Esophagus (tissue), 2 donors: ENCODE data around the gene HAUS5. TPM values are rescaled to one million over a fixed set of nuclear protein-coding genes. Genes with fewer than 3 reads are reported as not detected.

Source experiments
- H3K27ac ChIP-seq, 2 donors: one replicate each; pipeline ENCODE4 v1.5.1; 2013; ENCODE audit warnings: low read depth in 2 of 2, mild to moderate bottlenecking in 2 of 2, inconsistent platforms in 1 of 2, low read length in 1 of 2, moderate library complexity in 1 of 2
- H3K27me3 ChIP-seq, 2 donors: one replicate each; pipeline ENCODE4 v1.6.1; 2013; ENCODE audit warnings: low read length in 2 of 2, control low read depth in 1 of 2, mild to moderate bottlenecking in 1 of 2; ENCODE audit not compliant: insufficient read depth in 2 of 2, control insufficient read depth in 1 of 2
- H3K36me3 ChIP-seq, 2 donors: one replicate each; pipeline ENCODE4 v1.6.1; 2013; ENCODE audit warnings: low read length in 1 of 2; ENCODE audit not compliant: control insufficient read depth in 2 of 2, insufficient read depth in 2 of 2
- H3K4me1 ChIP-seq, 2 donors: one replicate each; pipeline ENCODE4 v1.6.1; 2013; ENCODE audit warnings: low read length in 1 of 2; ENCODE audit not compliant: control insufficient read depth in 2 of 2, insufficient read depth in 2 of 2
- H3K4me3 ChIP-seq, 2 donors: one replicate each; pipeline ENCODE4 v1.5.1; 2013; ENCODE audit warnings: low read length in 2 of 2, mild to moderate bottlenecking in 2 of 2, low read depth in 1 of 2, moderate library complexity in 1 of 2
- H3K9me3 ChIP-seq, 2 donors: one replicate each; pipeline ENCODE4 v1.6.1; 2013; ENCODE audit warnings: mild to moderate bottlenecking in 2 of 2, low read depth in 1 of 2, low read length in 1 of 2, moderate library complexity in 1 of 2; ENCODE audit not compliant: control insufficient read depth in 2 of 2, insufficient read depth in 1 of 2
- WGBS, 2 donors: extraction: QIAGEN DNeasy Blood & Tissue Kit; methylation state at CpG; one replicate each; pipeline ENCODE4 v1.1.7; 2013; 5-methylcytosine and 5-hydroxymethylcytosine counted together
- polyA plus RNA-seq, 2 donors: library from polyadenylated mRNA; stranded (reverse); fragments of 200-250 nt; gene quantifications; one replicate each; pipeline ENCODE4 v1.2.3, GENCODE V29; 2013
- donor health status: healthy with polysubstance abuse.
- donor health status: Bipolar disorder and iron deficiency.

HAUS5 gene
- polyA plus RNA-seq, 2 donors = 10.1 to 24.1 TPM

GRCh38 chr19:35637165-35637564 lies 24.6 kb downstream of the HAUS5 start:
- H3K9me3 ChIP-seq = no peaks in the 10 kb centered on the region

DNA sequence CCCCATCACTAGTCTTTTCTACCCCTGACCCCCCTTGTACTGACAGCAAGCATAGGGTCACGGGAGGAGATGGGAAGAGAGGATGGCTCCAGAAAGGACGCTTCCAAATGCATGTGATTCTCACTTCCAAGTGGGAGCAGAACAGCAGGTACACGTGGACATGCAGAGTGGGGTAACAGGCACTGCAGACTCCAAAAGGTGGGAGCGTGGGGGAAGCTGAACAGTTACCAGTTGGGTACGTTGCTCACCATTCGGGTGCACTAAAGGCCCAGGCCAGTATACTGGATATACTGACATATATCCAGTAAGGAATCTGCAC lies 26.7 kb downstream of the HAUS5 start:
- WGBS, 2 donors = 45 to 60% methylated on average over 6 of the region's 6 CpGs
- Histone ChIP-seq H3K27ac (no peak overlapping the region), H3K4me1 (peaks cover 3 to 10% of the 10 kb centered on the region in 2 donors), H3K27me3 (no peaks in the 10 kb centered on the region), H3K9me3 (no peaks in the 10 kb centered on the region), H3K4me3 (no peak overlapping the region), H3K36me3 (peaks cover 11 to 21% of the 10 kb centered on the region in 2 donors)

More at GRCh38 chr19:35637165-35637564, 24.6 kb downstream of the HAUS5 start:
- Histone ChIP-seq H3K27me3 (no peaks in the 10 kb centered on the region), H3K4me3 (no peak overlapping the region), H3K27ac (no peak overlapping the region), H3K36me3 (peaks cover 24 to 40% of the 10 kb centered on the region in 2 donors), H3K4me1 (peaks cover 0 to 5% of the 10 kb centered on the region in 2 donors)
- WGBS, 2 donors = 95 to 96% methylated on average over 25 of the region's 25 CpGs

DNA sequence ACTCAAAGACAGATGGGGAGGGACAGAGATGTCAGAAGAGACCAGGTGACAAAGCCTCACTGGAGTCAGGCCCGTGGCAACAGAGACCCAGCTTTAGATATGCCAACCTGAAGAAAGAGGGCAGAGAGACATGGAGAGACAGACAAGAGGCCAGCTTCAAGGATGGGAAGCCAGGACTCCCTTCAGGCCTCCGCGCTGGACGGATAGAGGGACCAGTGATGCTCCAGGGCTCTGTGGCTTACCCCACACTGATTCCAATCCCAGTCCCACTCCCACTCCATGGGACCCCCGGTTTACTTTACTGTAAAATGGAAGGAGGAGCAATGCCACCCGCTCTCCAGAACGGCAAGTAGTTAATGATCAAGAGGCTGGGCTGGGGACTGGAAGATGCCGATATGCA lies 27.3 kb downstream of the HAUS5 start:
- 83 to 85% methylated on average over 8 of the region's 8 CpGs for WGBS, 2 donors
- H3K27ac ChIP-seq = no peak overlapping the region

GRCh38 chr19:35641515-35642151 lies 29.1 kb downstream of the HAUS5 start, which contains the start of gene ETV2:
TSS of gene ETV2 (plus strand) at chr19:35641745. CDS start at chr19:35642461, 716 bp downstream.
- Histone ChIP-seq H3K36me3 (peaks cover 6 to 13% of the 10 kb centered on the region in 2 donors), H3K27me3 (no peaks in the 10 kb centered on the region), H3K4me3 (no peak within 1 kb of the TSS), H3K9me3 (no peaks in the 10 kb centered on the region), H3K27ac (no peak within 1 kb of the TSS), H3K4me1 (peaks cover 3 to 10% of the 10 kb centered on the region in 2 donors)
- WGBS, 2 donors = 22% methylated on average over 26 to 28 of the region's 28 CpGs

More for the DNA sequence above, 27.3 kb downstream of the HAUS5 start:
- Histone ChIP-seq H3K9me3 (no peaks in the 10 kb centered on the region), H3K27me3 (no peaks in the 10 kb centered on the region), H3K4me1 (peaks cover 3 to 10% of the 10 kb centered on the region in 2 donors), H3K36me3 (peaks cover 11 to 20% of the 10 kb centered on the region in 2 donors), H3K4me3 (no peak overlapping the region)

DNA sequence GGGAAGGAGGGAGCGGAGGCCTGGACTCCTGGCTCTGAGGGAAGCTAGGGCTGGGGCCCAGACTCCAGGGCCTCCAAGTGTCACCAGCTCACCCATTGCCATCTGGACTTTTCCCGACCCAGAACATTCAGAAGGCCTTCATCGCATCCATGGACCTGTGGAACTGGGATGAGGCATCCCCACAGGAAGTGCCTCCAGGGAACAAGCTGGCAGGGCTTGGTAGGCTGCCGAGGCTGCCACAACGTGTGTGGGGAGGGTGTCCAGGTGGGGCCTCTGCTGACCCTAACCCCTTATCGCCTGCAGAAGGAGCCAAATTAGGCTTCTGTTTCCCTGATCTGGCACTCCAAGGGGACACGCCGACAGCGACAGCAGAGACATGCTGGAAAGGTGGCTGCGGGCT lies 29.8 kb downstream of the HAUS5 start:
- peaks cover 0 to 6% of the 10 kb centered on the region in 2 donors for H3K36me3 ChIP-seq
- WGBS, 2 donors = 76 to 77% methylated on average over 10 of the region's 10 CpGs

DNA sequence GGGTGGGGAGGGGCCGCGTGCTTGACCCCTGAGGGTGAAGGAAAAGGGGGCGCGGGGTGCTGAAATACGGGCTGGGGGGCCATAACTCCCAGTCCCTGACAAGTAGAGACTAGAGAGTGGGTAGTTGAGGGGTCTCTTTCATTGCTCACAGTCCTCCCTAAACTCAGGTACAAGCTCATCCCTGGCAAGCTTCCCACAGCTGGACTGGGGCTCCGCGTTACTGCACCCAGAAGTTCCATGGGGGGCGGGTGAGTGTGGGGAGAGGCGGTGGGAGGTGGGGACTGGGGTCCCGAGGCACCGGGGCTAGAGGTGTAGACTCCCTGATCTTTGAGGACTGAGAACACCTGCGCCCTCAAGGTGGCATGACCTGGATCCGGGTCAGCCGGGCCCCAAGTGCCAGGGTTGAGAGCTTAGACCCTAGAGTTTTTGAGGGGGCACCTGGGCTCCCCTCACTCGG lies 30.3 kb downstream of the HAUS5 start:
- peak overlapping the region; percentile 93 to 98 for H3K27ac ChIP-seq
- H3K27me3 ChIP-seq = no peaks in the 10 kb centered on the region
- WGBS, 2 donors = 31 to 33% methylated on average over 14 to 15 of the region's 15 CpGs
- H3K9me3 ChIP-seq = no peaks in the 10 kb centered on the region
- H3K4me3 ChIP-seq = peak overlapping the region; percentile 63 to 81
- H3K4me1 ChIP-seq = peaks cover 3 to 10% of the 10 kb centered on the region in 2 donors
- peaks cover 0 to 1% of the 10 kb centered on the region in 2 donors for H3K36me3 ChIP-seq

More for the DNA sequence above, 29.8 kb downstream of the HAUS5 start:
- H3K4me3 ChIP-seq = no peak overlapping the region
- no peaks in the 10 kb centered on the region for H3K27me3 ChIP-seq
- peaks cover 3 to 10% of the 10 kb centered on the region in 2 donors for H3K4me1 ChIP-seq
- no peaks in the 10 kb centered on the region for H3K9me3 ChIP-seq
- no peak overlapping the region for H3K27ac ChIP-seq

DNA sequence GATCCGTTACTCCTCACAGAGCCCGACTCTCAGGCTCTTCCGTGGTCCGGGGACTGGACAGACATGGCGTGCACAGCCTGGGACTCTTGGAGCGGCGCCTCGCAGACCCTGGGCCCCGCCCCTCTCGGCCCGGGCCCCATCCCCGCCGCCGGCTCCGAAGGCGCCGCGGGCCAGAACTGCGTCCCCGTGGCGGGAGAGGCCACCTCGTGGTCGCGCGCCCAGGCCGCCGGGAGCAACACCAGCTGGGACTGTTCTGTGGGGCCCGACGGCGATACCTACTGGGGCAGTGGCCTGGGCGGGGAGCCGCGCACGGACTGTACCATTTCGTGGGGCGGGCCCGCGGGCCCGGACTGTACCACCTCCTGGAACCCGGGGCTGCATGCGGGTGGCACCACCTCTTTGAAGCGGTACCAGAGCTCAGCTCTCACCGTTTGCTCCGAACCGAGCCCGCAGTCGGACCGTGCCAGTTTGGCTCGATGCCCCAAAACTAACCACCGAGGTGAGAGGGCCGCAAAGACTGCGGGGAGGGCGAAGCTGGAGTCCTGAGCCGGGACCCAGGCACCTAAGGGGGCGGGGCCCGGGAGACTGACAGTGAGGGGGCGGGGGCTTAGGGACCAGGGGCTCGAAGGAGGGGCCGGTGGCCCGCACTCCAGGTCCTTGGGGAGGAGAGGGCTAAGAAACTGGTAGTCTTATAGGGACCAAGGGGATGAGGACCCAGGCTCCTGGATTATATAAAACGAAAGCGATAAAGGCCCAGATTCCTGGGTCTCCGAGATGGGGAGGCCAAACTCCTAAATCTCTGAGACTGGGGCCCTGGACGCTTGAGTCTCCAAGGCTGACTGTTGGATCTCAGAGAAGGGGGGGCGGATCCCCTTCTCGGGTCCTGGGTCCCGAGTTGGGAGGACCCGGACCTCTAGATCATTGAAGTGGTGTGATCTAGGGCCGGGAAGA lies 31.0 kb downstream of the HAUS5 start:
- peaks cover 3 to 10% of the 10 kb centered on the region in 2 donors for H3K4me1 ChIP-seq
- no peaks in the 10 kb centered on the region for H3K27me3 ChIP-seq
- WGBS, 2 donors = 0% methylated on average over 62 to 69 of the region's 69 CpGs
- no peaks in the 10 kb centered on the region for H3K36me3 ChIP-seq
- H3K9me3 ChIP-seq = no peaks in the 10 kb centered on the region
- peak overlapping the region; percentile 63 to 81 for H3K4me3 ChIP-seq
- H3K27ac ChIP-seq = peak overlapping the region; percentile 93 to 98

GRCh38 chr19:35644206-35644986 lies 31.9 kb downstream of the HAUS5 start:
- Histone ChIP-seq H3K9me3 (no peaks in the 10 kb centered on the region), H3K27ac (peak overlapping the region; percentile 93 to 98), H3K4me1 (peaks cover 3 to 8% of the 10 kb centered on the region in 2 donors), H3K4me3 (peak overlapping the region; percentile 63 to 81), H3K36me3 (no peaks in the 10 kb centered on the region), H3K27me3 (no peaks in the 10 kb centered on the region)
- 0 to 1% methylated on average over 60 of the region's 60 CpGs for WGBS, 2 donors
